Endothelial cell (in vitro differentiated cells): ENCODE results near the gene KAT2B. TPM values are rescaled to one million over a fixed set of nuclear protein-coding genes. Genes with fewer than 3 reads are reported as not detected.

ENCODE experiments used
- DNase-seq: peaks from one replicate; pipeline ENCODE4 v3.0.0; 2021; ENCODE audit warnings: low spot score
- H3K27ac Mint-ChIP-seq: one replicate; pipeline ENCODE4 v1.8.0; 2021; ENCODE audit warnings: mixed read lengths, inconsistent platforms; ENCODE audit not compliant: unreplicated experiment
- H3K27me3 Mint-ChIP-seq: one replicate; pipeline ENCODE4 v1.8.0; 2021; ENCODE audit warnings: mild to moderate bottlenecking, moderate library complexity, mixed read lengths, inconsistent platforms; ENCODE audit not compliant: unreplicated experiment
- H3K36me3 Mint-ChIP-seq: one replicate; pipeline ENCODE4 v1.8.0; 2021; ENCODE audit warnings: mild to moderate bottlenecking, low read depth, mixed read lengths, inconsistent platforms; ENCODE audit not compliant: unreplicated experiment
- H3K4me1 Mint-ChIP-seq: one replicate; pipeline ENCODE4 v1.8.0; 2021; ENCODE audit warnings: mild to moderate bottlenecking, mixed read lengths, inconsistent platforms; ENCODE audit not compliant: unreplicated experiment
- H3K4me3 Mint-ChIP-seq: one replicate; pipeline ENCODE4 v1.8.0; 2021; ENCODE audit warnings: mild to moderate bottlenecking, mixed read lengths, inconsistent platforms; ENCODE audit not compliant: unreplicated experiment
- H3K9me3 Mint-ChIP-seq: one replicate; pipeline ENCODE4 v1.8.0; 2021; ENCODE audit warnings: mixed read lengths, inconsistent platforms; ENCODE audit not compliant: unreplicated experiment
- total RNA-seq: library from RNA; stranded (reverse); fragmentation: NEBNext Ultra II Directional; extraction: Animal tissue kit (Norgen Biotek cat#: 25700); gene quantifications from one replicate; pipeline ENCODE4 v1.2.1, GENCODE V29; 2021; ENCODE audit not compliant: unreplicated experiment
- TF ChIP-seq, protein P1 (sequence below): fragments of 200-600 bp; sonication (generic); IDR thresholded peaks from one replicate; pipeline ENCODE4 v1.5.0; 2021; ENCODE audit warnings: antibody characterized with exemption; ENCODE audit not compliant: unreplicated experiment

Gene KAT2B
- total RNA-seq, 1 donor from 2014 or later = 15.9 TPM

DNA sequence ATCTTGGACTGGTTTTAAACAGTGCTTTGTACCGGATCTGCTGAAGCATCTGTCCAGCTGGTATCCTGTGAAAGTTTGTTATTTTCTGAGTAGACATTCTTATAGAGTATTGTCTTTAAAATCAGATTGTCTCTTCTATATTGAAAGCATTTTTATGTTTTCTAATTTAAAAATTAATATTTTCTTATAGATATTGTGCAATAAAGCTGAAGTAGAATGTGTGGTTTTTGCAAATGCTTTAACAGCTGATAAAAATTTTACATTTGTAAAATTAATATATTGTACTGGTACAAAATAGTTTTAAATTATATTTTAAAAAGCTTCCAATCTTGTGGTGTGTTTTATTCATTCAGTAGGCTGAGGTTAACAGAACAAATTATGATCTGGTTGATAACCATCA, 113.8 kb downstream of the KAT2B start:
- TF ChIP-seq, protein P1, sequence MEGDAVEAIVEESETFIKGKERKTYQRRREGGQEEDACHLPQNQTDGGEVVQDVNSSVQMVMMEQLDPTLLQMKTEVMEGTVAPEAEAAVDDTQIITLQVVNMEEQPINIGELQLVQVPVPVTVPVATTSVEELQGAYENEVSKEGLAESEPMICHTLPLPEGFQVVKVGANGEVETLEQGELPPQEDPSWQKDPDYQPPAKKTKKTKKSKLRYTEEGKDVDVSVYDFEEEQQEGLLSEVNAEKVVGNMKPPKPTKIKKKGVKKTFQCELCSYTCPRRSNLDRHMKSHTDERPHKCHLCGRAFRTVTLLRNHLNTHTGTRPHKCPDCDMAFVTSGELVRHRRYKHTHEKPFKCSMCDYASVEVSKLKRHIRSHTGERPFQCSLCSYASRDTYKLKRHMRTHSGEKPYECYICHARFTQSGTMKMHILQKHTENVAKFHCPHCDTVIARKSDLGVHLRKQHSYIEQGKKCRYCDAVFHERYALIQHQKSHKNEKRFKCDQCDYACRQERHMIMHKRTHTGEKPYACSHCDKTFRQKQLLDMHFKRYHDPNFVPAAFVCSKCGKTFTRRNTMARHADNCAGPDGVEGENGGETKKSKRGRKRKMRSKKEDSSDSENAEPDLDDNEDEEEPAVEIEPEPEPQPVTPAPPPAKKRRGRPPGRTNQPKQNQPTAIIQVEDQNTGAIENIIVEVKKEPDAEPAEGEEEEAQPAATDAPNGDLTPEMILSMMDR = no peak
- DNase-seq = no peak
- Mint-ChIP-seq H3K27me3 (no peaks in the 10 kb centered on the region), H3K36me3 (no peaks in the 10 kb centered on the region), H3K4me1 (no peaks in the 10 kb centered on the region), H3K27ac (no peak overlapping the region), H3K9me3 (no peaks in the 10 kb centered on the region), H3K4me3 (no peak overlapping the region)

- no peak for DNase-seq
- Mint-ChIP-seq H3K27me3 (no peaks in the 10 kb centered on the region), H3K27ac (no peak overlapping the region), H3K4me1 (peaks cover 3% of the 10 kb centered on the region), H3K4me3 (no peak overlapping the region), H3K36me3 (no peaks in the 10 kb centered on the region), H3K9me3 (no peaks in the 10 kb centered on the region)
- TF ChIP-seq, protein P1 = no peak
These were observed 114.7 kb downstream of the KAT2B start for GRCh38 chr3:20154928-20155327.

DNA sequence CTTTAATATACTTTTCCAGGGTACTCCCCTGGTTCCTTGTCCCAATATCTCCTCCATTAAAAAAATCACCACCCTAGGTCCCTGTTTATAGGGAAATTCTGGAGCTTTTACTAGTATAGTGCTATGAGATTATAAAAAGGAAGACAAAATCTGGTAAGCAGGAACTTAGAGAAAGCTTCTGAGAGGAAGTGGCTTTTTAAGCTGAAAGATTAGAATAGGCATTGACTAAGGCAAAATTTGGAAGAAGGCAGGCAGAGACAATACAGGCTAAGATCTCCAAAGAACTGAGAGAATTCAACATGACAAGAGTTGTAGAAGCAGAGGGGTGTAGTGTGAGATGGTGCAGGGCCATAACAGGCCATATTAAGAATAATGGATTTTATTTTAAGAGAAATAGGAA, 120.0 kb downstream of the KAT2B start:
- TF ChIP-seq, protein P1 = no peak
- Mint-ChIP-seq H3K4me3 (no peak overlapping the region), H3K27me3 (peaks cover 2% of the 10 kb centered on the region), H3K27ac (peak overlapping the region; percentile 89), H3K4me1 (peaks cover 12% of the 10 kb centered on the region), H3K36me3 (no peaks in the 10 kb centered on the region), H3K9me3 (no peaks in the 10 kb centered on the region)
- DNase-seq = no peak

DNA sequence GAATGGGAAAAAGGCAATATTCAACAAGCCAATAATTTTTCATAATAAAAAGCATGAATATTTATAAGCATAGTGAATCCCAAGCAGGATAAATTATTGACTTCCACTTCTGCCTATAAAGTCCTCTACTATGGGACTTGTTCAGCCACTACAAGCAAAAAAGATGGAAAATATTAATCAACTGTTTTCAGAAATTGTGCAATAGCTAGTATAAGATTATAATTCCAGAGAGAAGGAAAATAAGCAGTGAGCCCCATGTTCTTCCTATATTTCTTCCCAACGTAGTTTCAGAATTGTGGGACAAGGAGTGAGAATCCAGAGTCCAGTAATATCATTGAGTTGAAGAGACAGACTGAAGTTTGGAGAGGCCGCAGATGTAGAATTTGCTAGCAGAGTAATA, 121.5 kb downstream of the KAT2B start:
- Mint-ChIP-seq H3K36me3 (no peaks in the 10 kb centered on the region), H3K27ac (no peak overlapping the region), H3K9me3 (no peaks in the 10 kb centered on the region), H3K4me1 (peaks cover 12% of the 10 kb centered on the region), H3K27me3 (peaks cover 2% of the 10 kb centered on the region), H3K4me3 (no peak overlapping the region)
- TF ChIP-seq, protein P1 = no peak
- no peak for DNase-seq

- TF ChIP-seq, protein P1 = no peak
- DNase-seq = no peak
- Mint-ChIP-seq H3K27ac (no peak overlapping the region), H3K4me3 (no peak overlapping the region), H3K36me3 (no peaks in the 10 kb centered on the region), H3K9me3 (no peaks in the 10 kb centered on the region), H3K4me1 (no peaks in the 10 kb centered on the region), H3K27me3 (no peaks in the 10 kb centered on the region)
These were observed 133.7 kb downstream of the KAT2B start for GRCh38 chr3:20173844-20174410.
